ENCODE data around the gene NFE2L2.
"Not testable (repeated sequence)": the region's sequence is repeated elsewhere in the genome, so short reads cannot be mapped to it uniquely, and the experiment has no call there.

Gene NFE2L2

DNA sequence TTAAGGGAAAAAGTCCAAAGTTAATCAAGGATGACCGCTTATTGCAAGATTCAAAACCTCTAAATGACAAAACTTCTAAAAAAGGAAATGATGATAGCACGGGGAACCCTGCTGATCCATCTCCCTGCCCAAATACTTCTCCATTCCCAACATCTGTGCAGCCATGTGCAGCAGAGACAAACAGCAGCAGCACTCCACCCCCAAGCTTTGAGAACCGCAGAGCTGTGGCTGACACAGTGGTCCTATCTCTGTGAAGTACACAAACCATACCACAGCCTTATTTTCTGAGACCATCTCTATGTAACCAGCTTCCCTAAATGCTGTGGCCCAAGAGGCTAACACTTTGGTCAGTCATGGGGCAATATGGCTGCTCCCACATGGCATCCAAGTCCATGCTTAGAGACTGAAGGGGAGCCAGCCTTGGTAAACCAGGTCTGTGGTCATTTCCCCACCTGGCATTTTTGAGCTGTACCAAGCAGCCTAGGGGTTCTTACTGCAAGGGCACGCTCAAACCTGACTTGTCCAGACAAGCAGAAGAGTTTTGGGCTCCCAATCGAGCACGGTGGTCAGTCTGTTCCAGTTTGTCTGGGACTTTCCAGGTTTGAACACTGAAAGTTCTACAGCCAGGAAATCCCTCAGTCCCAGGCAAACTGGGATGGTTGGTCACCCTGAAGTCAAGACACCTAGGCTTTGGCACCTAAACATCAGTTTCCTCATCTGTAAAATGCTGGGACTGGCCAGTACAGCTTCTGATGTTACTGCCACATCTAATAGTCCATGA is 17.1 kb upstream of the NFE2L2 start:
- DNase-seq (ENCODE audit: low spot score) = no peak

DNA sequence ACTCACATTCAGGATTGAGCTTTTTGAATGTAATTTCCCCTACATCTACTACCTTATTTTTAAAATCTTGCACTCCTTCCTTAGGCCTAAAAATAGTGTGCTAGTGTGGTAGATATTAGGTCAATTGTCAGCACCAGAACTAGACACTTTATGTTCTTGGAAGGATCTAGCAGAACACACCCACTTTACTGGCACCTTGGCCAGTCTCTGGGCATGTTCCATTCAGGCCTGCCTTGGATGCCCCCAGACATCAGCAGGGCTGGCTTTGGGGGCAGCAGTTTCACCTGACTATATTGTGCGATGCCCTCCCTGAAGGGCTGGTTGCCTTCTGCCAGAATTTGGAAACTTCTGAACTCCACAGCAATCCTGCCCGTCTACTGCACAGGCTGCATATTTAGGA is 15.3 kb upstream of the NFE2L2 start:
- no peak for DNase-seq (ENCODE audit: low spot score)

DNA sequence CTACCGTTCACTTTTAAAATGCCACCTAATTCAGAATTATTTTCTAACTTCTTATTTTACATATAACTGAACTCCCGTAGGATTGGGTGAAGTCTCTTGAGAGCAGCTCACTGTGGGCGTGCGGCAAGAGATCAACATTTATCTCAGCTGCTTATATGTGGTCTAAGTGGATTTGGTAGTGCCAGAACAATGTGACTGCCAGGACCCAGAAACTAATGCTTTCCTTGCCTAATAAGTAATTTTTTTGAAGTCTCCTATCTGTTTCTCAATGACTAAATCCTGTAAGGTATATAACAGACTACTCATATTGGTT is 11.2 kb upstream of the NFE2L2 start:
- DNase-seq (ENCODE audit: low spot score) = no peak

DNA sequence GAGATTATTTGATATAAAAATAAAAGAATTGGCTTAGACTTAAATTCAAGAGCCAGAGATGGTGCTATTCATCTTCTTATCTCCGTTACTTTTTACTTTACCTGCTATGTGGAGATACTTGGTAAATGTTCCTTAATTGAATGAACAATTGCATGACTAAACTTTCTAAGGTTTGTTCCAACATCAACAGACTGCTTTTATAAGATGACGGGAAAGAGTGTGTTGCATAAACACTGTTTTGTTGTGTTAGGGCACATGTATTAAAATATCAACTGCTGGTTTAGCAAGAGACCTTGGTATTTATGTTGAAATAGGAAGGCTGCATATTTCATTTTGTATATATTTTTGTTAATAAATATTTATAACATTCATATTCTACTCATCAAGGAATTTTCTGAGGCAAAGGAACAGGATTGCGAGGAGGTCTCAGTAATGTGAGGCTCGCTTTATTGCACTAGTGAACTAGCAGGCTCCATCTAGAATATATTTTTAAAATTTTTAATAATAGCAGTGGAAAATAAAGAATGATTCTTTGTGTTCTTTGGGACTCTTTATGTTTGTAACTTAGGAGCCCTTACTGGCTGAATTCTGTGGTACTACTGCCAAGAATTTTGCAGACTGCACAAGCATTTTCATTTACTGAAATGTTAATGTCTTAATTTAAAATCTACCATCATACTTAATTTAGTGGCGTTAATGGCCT is 10.7 kb upstream of the NFE2L2 start:
- DNase-seq (ENCODE audit: low spot score) = no peak

DNA sequence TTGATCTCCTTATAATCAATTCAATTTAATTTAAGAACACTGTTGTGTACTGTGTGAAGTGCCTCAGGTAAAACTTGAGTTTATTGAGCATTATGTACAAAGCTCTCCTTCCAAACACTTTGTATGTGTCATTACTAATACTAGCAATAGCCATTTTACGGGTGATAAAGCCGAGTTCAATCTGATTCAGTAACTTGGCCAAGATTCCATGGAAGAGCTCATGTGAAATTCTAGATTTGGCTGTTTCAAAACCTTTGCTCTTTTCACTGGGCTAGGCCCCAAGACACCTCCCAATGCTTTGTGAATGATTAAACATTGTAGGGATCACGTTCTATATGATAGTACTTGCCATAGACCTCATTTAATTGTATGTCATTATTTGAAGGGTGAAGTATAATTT is 8.9 kb upstream of the NFE2L2 start:
- no peak for DNase-seq (ENCODE audit: low spot score)

DNA sequence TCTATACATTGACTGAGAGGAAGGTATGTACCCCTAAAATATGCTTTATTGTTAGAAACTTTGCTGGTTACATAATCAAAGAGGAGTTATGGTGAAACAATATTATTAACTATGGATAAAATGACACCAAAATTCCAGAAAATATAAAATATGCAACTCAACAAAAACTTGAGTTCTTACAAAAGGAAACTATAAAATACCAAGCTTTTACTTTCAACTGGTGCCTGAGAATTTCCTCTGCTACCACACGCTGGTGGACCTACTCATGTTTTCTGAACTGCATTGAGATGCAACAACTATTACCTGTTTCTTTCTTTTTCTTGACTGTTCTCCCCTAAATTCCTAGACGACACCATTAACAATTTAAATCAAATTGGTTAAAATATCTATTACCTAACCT is 8.2 kb upstream of the NFE2L2 start:
- no peak for DNase-seq (ENCODE audit: low spot score)

DNA sequence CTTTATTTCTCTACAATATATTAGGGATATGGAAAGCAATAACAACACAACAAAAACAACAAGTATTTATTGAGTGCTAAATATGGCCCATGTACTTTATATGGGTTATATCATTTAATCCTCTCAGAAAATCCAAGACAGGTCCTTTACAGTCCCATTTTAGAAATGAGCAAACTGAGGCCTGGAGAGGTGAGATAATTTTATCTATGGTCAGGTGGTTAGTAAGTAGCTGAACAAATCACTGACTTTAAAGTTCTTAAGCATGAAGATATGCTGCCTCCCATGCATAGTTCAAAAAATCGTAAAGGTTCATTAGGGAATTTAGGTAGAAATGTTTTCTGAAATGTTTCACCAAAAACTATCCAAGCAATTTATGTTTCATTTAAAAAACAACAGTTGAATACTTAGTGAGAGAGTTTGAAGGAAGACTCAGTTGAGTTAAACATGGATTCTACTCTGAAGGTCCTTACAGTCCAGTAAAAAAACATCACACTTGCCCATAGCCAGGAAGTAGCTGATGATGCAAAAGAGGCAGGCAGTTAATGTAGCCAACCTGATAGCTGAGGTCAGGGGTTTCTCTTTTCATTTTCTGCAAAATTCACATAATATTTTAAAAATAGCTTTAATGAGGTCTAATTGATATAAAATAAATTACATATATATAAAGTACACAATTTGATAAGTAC is 7.6 kb upstream of the NFE2L2 start:
- DNase-seq (ENCODE audit: low spot score) = no peak

DNA sequence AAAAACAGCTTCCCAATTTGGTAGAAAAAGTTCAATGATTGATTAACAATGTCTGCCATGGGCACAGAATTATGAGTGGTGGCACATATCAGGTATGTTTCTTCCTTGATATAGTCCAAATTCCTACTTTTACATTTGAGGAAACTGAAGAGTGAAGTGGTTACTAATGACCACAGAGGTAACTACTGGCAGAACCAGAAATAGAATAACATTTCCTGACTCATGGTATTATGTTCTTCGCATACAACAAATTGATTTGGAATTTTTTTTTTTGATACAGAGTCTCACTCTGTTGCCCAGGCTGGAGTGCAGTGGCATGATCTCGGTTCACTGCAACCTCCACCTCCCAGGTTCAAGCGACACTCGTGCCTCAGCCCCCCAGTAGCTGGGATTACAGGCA is 6.0 kb upstream of the NFE2L2 start:
- DNase-seq (ENCODE audit: low spot score) = no peak

DNA sequence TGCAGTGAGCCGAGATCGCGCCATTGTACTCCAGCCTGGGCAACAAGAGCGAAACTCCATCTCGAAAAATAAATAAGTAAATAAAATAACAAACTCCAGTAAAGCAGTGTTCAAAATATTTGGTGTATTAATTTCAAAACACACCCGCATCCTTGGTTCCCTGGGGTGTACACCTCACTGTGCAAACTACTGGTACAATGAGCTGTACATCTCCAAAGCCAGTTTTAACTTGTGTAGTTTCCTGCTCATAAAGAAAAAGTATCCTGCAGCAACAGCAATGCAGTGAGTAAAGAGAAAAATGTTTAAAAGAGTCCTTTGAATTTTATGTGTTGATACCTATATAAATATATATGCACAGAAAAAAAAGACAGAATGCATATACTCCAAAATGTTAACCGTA is 4.4 kb upstream of the NFE2L2 start:
- no peak for DNase-seq (ENCODE audit: low spot score)

DNA sequence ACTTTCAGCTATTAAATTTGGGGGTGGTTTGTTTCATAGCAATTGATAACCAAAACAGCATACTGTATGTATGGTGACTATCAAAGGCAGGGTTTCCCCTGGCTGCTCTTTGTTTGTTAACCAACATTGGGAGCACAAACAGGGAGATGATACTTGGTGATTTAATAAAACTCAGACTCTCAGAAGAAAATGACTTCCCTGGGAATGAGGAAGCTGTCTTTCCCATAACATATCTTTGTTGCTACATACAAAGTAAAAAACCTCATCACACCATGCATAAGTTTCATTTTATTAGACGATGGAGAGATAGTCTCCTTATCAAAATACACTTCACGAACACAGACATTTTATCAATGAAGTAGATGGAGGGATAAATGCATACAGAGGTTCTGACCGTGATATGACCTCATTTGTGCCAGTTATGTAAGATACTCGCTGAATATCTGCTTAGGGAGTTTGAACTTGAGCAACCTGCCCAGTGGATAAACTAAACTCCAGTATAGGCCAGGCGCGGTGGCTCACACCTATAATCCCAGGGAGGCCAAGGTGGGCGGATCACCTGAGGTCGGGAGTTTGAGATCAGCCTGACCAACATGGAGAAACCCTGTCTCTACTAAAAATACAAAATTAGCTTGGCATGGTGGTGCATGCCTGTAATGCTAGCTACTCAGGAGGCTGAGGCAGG is 3.8 kb upstream of the NFE2L2 start:
- DNase-seq (ENCODE audit: low spot score) = no peak

DNA sequence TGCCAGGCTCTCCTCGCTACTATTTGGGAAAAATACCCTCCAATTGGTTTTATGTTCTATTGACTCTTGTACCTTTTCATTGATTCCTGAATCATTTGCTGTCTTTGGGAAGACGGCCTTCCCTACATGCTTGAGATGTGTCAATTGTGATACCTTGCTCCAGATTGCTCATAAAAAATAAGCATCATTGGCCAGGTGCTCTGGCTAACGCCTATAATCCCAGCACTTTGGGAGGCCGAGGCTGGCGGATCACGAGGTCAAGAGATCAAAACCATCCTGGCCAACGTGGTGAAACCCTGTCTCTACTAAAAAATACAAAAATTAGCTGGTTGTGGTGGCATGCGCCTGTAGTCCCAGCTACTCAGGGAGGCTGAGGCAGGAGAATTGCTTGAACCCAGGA is 2.4 kb upstream of the NFE2L2 start:
- not testable (repeated sequence) for DNase-seq (ENCODE audit: low spot score)

DNA sequence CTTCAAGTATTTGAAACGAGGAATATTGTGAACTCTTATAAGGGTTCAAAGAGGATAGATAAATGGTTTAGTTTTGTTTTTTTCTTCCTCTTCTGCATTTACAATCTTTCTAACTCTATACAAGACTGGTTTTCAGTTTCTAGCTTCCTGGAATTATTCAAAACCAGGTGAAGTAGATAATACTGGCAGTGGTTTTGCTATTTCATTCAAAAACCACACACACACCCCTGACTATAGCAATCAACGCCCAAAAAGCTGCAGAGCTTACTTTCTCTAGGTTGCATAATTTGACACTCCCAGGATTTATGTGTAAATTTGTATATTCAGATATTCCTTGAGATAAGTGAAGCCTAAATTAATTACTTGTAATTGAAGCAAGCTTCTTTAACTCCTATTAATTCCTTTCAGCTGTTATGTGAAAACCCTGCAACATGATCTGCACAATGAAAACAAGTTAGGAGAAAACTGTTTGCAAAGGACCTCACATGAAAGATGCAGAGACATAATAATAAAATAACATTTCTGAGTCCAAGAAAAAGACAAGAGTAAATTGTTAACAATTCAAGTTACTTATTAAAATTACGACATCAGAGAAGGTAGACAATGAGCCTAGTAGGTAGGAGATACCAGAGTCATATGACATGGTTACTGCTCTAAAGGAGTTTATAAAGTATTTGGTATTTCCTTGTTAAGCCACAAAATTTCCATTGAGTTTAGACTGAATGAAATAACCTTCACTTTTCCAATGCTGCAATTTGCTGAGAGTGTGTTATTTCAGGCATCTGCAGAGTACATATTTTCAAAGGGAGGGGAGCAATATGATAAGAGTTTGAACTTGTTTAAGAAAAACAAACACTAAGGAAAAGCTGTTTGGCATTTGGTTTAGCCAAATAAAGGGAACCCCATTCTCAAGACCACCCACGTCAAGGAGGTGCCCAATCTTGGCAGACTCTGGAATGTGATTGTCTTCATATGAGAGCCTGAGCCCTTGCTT is 1.6 kb upstream of the NFE2L2 start:
- no peak for DNase-seq (ENCODE audit: low spot score)

DNA sequence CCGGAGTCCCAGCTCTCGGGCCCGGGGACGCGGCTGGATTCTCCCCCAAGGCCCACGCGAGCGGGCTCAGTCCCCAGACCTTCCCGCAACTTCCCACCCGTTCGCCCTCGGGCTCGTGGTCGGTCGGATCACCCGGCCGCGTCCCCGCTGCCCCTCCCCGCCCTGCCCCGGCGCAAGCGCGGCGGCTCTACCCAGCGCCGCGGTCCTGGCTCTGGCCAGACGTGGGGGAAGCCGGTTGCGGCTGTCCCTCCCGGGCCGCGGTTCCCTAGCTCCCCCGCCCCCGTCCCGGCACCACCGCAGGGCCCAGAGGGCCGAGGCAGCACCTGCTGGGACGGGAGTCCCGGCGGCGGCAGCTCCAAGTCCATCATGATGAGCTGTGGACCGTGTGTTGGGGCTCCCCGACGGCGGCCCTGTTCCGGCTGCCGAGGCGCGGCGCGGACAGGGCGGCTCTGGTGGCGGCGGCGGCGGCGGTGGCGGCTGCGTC is 276 bp downstream of the NFE2L2 start:
- peak; percentile 38 for DNase-seq (ENCODE audit: low spot score)

DNA sequence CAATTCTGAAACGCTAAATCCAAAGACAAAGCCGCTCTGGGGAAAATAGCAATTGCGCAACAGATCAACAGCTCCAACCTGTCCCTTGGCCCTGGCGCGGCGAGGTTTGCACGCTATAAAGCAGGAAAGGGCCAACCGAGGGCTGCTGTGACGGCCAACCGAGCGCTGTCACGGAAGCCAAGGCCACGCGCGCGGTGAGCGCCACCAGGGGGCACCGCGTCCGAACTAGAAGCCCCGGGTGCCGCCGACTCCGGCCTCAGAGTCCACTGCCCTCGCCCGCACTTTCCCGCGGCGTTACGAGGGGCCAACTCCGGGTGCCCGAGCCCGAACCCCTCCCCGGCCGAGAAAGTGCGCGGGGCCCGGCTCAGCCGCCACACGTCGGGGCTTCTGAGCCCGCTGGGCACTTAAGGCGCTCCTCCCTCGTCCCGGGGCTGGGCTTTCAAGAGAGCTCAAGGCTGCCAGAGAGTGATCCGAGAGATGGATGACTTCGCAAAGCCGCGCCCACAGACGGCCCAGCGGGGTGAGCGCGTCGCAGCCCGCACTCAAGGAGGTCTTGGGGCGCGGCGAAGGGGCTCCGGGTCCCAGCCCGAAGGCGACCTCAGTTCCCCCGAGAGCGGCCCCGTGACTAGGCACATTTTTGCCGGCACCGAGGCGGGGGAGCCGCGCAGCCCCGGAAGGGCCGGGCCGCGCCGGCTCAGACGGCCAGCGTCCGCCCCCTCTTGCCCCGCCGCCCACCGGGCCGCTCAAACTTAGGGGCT is 897 bp downstream of the NFE2L2 start:
- peak; percentile 96 for DNase-seq (ENCODE audit: low spot score)

DNA sequence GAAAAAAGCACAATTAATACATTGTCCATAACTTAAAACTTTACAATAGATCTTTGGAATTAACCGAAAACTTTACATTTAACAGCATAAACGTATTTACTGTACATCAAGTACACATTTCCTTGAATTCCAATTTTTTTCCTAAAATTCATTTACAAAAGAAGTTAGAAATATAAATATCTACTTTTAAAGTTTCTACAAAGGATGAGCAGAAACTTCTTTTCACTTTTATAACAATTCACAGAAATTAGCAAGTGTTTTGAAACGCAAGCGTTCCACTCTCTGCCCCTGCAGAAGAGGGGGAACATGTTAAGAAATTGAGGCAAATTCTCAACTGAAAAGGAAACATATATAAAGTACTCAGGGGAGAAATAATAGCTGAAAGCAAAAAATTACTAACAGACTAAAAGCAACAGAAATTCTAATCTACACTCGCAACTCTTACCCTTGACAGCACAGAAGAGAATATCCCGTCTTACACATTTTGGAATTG is 1.5 kb downstream of the NFE2L2 start:
- DNase-seq (ENCODE audit: low spot score) = no peak

DNA sequence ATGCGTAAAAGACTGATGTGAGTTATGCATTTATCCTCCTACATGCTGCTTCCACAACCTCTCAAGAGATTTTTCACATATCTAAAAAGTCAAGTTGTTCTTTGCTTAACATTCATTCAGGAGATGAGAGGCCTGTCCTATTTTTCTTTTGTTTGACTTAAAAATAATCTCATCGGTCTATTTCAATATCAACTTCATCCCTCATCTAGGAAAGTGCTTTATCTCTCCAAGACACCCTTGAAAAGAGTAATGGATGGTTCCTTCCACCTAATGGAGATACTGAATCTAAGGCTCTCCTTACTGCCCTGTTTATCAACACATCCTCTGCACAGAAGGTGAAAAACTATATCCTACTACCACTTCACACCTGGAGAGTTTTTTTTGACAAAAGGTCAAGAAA is 2.4 kb downstream of the NFE2L2 start:
- no peak for DNase-seq (ENCODE audit: low spot score)

DNA sequence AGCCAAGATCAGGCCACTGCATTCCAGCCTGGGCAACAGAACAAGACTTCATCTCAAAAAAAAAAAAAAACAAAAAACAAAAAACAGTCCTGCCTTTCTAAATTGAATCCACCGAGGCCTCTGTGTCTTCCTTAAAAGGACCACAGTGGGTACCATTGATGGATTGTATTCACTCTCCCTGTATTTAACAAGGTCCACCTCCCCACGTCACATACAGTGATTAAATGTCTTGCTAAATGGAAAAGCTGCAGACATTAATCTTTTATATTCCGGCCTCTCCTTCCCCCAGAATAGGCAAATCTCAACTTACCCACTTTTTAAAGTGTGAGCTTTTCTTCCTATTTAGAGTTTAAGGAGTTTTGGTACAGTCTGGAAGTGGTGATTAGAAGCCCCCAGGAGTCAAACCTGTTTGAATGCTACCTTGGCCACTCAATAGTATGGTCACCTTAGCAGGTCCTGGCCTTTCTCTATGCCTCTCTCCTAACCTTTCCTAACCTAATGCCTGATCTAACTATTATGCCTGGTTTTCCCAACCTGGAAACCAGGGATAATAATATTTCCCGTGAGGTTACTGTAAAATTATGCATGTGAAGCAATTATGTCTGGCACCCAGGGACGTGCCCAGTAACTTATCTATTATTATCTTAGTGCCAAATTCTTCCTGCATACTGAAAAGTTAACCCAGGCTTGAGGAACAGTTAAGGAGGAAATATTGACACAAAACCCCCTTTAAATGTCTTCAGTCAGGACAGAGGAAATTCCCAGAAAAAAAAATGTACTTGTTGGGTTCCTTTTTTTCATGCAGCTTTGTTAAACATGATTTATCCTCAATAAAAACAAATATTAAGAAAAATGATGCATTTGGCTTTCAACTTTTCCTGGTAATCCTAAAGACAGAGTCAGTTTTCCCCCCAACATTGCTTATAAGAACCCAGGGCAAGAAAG is 3.1 kb downstream of the NFE2L2 start:
- no peak for DNase-seq (ENCODE audit: low spot score)

DNA sequence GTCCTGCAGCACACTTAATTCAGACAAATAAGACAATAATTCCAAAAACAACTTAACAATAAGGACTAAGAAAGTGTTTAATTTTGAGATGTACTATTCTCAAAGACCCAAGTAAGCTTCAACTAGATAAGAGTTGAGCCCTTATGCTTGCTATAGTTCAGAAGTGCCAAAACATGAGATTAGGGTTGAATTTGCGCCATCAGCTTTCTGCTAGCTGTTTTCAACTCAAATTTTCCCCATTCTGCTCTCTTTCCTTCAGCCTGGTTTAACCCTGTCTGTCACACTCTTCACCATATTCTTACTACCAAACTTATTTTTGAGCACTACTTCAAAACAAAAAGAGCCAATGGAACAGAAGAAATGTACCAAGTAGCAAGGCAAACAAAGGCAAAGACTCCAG is 4.1 kb downstream of the NFE2L2 start:
- DNase-seq (ENCODE audit: low spot score) = no peak

DNA sequence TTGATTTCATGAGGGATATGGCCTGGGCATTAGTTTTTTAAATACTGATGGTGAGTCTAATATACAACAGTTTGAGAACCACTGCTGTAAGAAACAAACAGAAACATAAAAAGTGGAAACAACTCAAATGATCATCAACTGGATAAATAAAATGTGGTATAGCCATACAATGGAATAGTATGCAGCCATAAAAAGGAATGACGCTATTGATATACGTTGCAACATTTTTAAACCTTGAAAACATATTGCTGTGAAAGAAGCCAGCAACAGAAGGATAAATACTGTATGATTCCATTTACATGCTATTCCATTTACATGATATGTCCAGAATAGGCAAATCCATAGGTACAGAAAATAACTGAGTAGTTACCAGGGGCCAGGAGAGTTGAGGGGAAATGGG is 6.5 kb downstream of the NFE2L2 start:
- no peak for DNase-seq (ENCODE audit: low spot score)
